Measurements from ENCODE around the gene COPRS.

Gene COPRS

DNA sequence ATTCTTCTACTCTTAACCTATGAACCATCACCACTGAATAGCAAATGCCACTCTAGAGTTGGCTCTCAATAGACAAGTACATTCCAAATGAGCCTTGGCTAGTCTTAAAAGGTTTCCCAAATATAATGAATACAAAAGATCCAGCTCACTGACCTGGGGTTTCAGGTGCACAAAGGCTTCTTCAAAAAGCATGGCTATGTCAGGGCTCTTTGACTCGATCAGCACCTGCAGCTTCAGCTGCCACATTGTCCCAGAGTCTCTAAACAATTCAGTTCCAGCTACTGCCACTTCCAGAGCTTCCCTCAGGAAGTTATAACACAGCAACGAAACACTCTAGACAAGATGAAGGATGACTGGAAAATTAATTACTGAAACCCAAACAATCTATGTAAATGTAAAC is 16.0 kb upstream of the COPRS start:
- in situ Hi-C loops (cut with HindIII; ENCODE audit: low pct_unique_long_range_greater_than_20kb, low sequenced_read_pairs): no loop called here
- TF ChIP-seq JUND (IDR thresholded peaks at IDR 0.05; ENCODE audit: low read depth): no peak
- no peak for DNase-seq (ENCODE audit: low read depth in 1 of 2, low spot score in 1 of 2)

DNA sequence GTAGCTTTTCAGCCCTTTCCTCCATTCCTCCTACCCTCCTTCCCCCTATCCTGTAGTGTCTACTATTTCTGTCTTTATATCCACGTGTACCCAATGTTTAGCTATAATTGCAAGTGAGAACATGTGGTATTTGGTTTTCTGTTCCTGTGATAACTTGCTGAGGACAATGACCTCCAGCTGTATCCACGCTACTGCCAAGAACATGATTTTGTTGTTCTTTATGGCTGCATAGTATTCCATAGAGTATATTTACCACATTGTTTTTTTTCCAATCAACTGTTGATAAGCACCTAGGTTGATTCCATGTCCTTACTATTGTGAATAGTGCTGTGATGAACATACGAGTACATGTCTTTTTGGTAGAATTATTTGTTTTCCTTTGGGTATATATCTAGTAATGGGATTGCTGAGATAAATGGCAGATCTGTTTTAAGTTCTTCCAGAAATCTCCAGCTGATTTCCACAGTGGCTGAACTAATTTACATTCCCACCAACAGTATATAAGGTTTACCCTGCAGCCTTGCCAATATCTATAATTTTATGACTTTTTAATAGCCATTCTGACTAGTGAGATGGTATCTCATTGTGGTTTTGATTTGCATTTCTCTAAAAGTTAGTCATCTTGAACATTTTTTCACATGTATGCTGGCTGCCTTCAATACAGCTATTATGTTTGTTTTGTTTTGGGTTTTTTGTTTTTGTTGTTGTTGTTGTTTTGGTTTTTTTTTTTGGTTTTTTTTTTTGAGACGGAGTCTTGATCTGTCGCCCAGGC is 10.9 kb upstream of the COPRS start:
- in situ Hi-C loops (cut with HindIII; ENCODE audit: low pct_unique_long_range_greater_than_20kb, low sequenced_read_pairs): no loop called here
- DNase-seq (ENCODE audit: low read depth in 1 of 2, low spot score in 1 of 2): no peak
- TF ChIP-seq JUND (IDR thresholded peaks at IDR 0.05; ENCODE audit: low read depth): no peak

DNA sequence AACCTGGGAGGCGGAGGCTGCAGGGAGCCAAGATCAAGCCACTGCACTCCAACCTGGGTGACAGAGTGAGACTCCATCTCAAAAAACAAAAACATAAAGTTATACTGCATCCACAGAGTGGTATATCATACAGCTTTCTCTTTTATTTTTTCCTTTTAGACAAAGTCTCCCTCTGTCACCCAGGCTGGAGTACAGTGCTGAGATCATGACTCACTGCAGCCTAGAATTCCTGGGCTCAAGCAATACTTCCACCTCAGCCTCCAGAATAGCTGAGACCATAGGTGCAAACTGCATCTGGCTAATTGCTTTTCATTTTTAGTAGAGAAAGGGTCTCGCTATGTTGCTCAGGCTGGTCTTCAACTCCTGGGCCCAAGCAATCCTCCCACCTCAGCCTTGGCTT is 10.0 kb upstream of the COPRS start:
- in situ Hi-C loops (cut with HindIII; ENCODE audit: low pct_unique_long_range_greater_than_20kb, low sequenced_read_pairs): no loop called here
- DNase-seq (ENCODE audit: low read depth in 1 of 2, low spot score in 1 of 2): no peak
- TF ChIP-seq JUND (IDR thresholded peaks at IDR 0.05; ENCODE audit: low read depth): no peak

DNA sequence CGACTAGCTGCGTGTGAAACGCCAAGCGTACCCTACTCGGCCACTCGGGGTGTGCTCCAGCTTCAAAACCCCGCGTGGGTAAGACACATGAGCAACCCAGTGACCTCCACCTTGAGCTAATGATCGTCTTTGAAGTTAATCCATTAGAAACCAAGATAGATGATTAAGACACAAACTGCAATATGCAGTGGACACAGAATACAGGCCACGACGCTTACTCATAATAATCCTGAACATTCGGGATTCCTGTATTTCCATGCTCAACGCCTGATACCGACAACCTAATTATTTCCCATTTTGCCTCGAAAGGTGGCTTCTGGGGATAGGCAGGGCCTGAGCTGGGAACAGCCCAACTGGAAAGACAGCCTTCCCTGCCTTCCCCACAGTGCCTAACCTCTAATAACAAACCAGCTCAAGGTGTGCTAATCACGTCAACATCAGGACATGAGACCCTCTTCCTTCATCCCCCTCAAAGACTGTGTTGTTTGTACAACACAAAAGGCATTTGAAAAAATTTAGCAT is 504 bp upstream of the COPRS start:
- TF ChIP-seq JUND (IDR thresholded peaks at IDR 0.05; ENCODE audit: low read depth): no peak
- in situ Hi-C loops (cut with HindIII; ENCODE audit: low pct_unique_long_range_greater_than_20kb, low sequenced_read_pairs): no loop called here
- DNase-seq (ENCODE audit: low read depth in 1 of 2, low spot score in 1 of 2): no peak

DNA sequence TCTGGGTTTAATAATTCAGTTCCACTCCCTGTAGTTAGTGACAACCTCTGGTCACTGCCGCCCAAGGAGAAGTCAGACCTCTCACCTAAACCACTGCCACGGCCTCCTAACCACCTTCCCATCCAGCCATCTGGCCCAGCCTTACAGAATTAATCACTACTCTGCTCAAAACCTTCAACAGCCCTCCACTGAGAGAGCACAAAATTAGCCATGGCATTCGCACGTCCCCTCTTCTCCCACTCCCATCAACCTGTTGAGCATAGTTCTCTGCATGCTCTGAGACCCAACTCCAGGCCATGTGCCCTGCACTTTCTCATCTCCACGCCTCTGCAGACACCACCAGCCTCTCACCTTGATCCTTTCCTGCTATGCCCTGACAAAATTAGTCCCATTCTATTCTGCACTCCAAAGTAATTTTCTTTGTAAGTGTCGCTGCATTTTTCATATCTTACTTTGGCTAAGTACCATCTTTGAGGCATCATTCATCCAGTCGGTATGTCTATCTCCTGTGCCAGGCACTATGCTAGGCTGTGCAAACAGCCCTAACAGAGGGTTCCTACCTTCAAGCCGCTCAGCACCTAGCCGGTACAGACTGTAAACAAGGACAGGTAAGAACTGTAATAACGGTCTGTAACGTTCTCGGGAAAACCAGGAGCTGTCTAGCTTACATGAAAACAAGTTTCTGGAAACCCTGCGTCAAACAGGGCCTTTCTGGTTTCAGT is 963 bp downstream of the COPRS start:
- no peak for TF ChIP-seq JUND (IDR thresholded peaks at IDR 0.05; ENCODE audit: low read depth)
- in situ Hi-C loops (cut with HindIII; ENCODE audit: low pct_unique_long_range_greater_than_20kb, low sequenced_read_pairs): no loop called here
- DNase-seq (ENCODE audit: low read depth in 1 of 2, low spot score in 1 of 2): no peak

DNA sequence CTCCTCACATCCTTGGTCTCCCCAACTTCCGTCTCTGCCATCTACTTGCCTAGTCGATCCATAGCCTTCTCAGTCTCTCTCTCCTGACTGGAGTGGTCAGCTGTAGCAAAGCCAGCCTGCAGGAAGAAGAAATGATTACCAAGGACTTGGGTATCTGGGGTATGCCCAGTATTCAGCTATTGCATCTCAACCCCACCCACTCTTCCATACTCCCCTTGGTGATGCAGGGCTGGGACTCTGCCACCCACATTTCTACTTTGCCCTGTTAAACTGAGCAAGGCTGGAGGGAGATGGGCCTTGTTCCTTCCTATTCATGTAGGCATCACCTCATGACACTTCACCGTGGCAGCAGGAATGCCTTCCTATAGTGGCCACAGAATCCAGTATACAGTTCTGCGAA is 2.3 kb downstream of the COPRS start:
- no peak for DNase-seq (ENCODE audit: low read depth in 1 of 2, low spot score in 1 of 2)
- in situ Hi-C loops (cut with HindIII; ENCODE audit: low pct_unique_long_range_greater_than_20kb, low sequenced_read_pairs): no loop called here
- no peak for TF ChIP-seq JUND (IDR thresholded peaks at IDR 0.05; ENCODE audit: low read depth)

DNA sequence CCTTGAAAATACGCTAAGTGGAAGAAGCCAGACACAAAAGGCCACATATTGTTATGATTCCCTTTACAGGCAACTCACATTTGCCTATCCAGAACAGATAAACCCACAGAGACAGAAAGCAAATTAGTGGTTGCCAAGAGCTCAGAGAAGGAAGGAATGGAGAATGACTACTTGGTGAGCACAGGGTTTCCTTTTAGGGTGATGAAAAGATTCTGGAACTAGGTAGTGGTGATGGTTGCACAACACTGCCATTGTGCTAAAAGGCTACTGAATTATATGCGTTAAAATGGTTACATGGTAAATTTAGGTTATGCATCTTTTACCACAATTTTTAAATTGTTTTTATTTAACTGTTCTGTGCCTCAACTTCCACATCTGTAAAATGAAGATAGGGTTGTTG is 4.4 kb downstream of the COPRS start:
- no peak for DNase-seq (ENCODE audit: low read depth in 1 of 2, low spot score in 1 of 2)
- TF ChIP-seq JUND (IDR thresholded peaks at IDR 0.05; ENCODE audit: low read depth): no peak
- in situ Hi-C loops (cut with HindIII; ENCODE audit: low pct_unique_long_range_greater_than_20kb, low sequenced_read_pairs): no loop called here

DNA sequence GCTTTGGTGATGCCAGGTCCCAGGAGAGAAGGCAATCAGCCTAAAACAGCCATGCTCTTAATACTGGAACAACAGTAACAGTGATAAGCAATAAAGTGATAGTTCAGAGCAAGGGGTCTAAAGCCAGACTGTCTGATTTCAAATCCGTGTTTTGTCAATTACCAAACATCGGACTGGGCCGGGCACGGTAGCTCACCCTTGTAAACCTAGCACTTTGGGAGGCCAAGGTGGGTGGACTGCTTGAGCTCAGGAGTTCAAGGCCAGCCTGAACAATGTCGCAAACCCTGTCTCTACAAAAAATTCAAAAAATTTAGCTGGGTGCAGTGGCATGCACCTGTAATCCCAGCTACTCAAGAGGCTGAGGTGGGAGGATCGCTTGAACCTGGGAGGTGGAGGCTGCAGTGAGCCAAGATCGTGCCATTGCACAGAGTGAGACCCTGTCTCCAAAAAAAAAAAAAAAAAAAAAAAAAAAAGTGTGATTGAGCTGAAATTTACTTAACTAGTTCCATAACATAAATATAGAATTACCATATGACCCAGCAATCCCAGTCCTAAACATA is 5.1 kb downstream of the COPRS start:
- TF ChIP-seq JUND (IDR thresholded peaks at IDR 0.05; ENCODE audit: low read depth): no peak
- in situ Hi-C loops (cut with HindIII; ENCODE audit: low pct_unique_long_range_greater_than_20kb, low sequenced_read_pairs): no loop called here
- DNase-seq (ENCODE audit: low read depth in 1 of 2, low spot score in 1 of 2): no peak

DNA sequence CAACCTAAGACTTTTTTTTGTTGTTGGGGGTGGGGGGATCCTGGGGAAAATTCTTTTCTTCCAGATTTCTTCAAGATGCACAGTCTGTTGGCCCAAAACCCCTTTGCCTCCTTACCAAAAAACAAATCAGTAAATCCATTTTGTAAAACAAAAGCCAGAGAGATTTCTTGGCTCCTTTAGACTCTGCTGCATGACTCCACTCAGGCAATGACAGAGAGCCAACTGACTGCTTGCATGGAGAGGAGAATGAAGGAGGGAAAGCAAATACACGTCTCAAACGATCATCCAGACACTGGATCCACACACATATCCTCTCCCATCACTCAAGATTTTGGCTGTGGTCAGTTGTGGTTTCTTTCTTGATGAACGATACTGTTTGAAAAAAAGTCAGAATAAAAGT is 13.8 kb downstream of the COPRS start:
- TF ChIP-seq JUND (IDR thresholded peaks at IDR 0.05; ENCODE audit: low read depth): no peak
- no peak for DNase-seq (ENCODE audit: low read depth in 1 of 2, low spot score in 1 of 2)
- in situ Hi-C loops (cut with HindIII; ENCODE audit: low pct_unique_long_range_greater_than_20kb, low sequenced_read_pairs): no loop called here

DNA sequence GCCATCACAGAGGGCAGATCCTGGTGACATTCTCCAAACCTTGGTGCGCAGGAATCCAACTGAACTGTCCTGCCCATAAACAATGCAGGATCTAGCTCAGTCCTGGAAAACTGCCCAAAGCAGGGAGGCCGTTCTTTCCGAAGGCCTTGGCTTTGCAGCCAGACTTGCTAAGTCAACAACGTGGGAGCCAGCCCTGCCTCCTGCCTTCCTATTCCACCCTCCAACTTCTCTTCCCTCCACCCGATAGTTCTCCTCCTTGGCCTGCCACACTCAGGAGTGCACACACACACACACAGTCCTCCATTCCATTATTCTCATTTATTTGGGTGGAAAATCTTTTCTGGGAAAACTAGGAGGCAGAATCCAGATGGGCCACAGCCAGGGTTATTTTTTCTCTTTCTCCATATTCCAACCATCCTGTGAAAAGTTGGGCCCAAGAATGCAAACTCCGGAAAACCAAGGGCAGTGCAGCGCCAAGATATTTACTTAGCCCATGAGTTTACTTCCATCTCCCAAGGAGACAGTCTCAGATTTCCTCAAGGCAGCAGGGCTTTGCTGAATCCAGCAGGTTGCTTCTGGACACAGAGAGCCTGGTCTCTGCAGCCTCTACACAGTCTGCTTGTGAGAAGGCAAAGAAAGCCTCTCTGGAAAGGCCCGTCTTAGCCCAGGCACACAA is 15.8 kb downstream of the COPRS start:
- no peak for TF ChIP-seq JUND (IDR thresholded peaks at IDR 0.05; ENCODE audit: low read depth)
- in situ Hi-C loops (cut with HindIII; ENCODE audit: low pct_unique_long_range_greater_than_20kb, low sequenced_read_pairs): no loop called here
- peak; percentile 47 to 91 for DNase-seq (ENCODE audit: low read depth in 1 of 2, low spot score in 1 of 2)

DNA sequence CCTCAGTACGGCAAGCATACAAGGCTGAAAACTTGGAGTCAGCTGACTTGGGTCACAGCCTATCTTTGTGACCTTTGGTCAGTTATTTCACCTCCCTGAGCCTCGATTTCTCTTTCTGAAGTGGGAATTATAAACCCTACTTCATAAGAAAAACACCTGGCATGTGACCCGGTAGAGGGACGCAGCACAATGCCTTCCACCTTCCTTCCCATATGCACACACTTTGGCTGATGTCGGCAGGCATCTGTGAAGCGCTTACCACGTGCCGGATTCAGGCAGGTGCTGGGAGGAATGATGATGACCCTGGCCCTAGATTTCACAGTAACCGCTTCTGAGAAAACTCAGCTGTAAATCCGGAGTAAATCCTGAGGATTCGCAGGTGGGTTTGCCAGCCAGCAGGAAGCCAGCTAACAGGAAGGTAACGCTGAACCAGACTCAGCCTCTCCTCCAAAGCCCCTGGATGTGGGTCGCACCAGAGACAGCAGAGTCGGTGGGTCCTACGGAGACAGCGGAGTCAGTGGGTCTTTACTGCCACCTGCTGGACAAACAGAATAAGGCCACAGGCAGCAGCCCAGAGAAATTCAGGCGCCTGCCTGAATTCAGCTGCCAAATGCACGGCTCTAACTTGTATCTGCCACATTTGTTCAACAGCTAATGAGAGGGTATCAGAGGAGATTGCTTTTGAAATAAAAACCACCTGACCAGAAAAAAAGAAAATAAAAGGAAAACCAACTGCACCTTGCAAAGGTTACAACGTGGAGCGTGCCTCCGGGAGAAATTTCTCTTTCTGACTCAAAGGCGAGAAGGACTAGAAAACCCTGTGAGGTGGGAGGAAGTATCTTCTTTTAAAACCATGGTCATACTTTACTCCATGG is 16.6 kb downstream of the COPRS start:
- no peak for TF ChIP-seq JUND (IDR thresholded peaks at IDR 0.05; ENCODE audit: low read depth)
- in situ Hi-C loops (cut with HindIII; ENCODE audit: low pct_unique_long_range_greater_than_20kb, low sequenced_read_pairs): no loop called here
- DNase-seq (ENCODE audit: low read depth in 1 of 2, low spot score in 1 of 2): peak; percentile 59 to 83

DNA sequence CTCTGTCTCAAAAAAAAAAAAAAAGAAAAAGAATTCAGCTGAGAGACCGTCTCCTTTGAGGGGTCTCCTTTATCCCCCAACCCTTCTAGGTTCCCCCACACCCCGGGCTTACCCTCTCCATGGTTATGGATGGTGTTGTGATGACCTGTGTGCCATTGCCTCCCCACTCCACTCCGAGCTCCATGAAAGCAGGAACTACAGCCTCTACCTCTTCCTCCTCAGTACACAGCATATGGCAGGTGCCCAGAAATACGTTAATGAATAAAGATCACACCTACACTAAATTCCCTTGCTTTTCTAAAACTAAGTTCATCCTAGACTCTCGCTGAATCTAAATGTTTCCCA is 17.2 kb downstream of the COPRS start:
- DNase-seq (ENCODE audit: low read depth in 1 of 2, low spot score in 1 of 2): no peak
- no peak for TF ChIP-seq JUND (IDR thresholded peaks at IDR 0.05; ENCODE audit: low read depth)
- in situ Hi-C loops (cut with HindIII; ENCODE audit: low pct_unique_long_range_greater_than_20kb, low sequenced_read_pairs): no loop called here
